ENCODE measurements around the gene TMEM198. TPM values are rescaled to one million over a fixed set of nuclear protein-coding genes. Genes with fewer than 3 reads are reported as not detected.

The TMEM198 gene
- total RNA-seq, 1 donor from 2014 or later = 2.9 TPM

GRCh38 chr2:219511547-219512325 lies 32.1 kb upstream of the TMEM198 start:
- Histone ChIP-seq H3K4me3 (no peak overlapping the region), H3K9me3 (no peaks in the 10 kb centered on the region), H3K36me3 (peaks cover 6% of the 10 kb centered on the region), H3K27ac (no peak overlapping the region), H3K27me3 (peaks cover 57% of the 10 kb centered on the region), H3K4me1 (peaks cover 3% of the 10 kb centered on the region)
- intact Hi-C loops (cut with DNase I) = no loop called here
- TF ChIP-seq, protein P1, sequence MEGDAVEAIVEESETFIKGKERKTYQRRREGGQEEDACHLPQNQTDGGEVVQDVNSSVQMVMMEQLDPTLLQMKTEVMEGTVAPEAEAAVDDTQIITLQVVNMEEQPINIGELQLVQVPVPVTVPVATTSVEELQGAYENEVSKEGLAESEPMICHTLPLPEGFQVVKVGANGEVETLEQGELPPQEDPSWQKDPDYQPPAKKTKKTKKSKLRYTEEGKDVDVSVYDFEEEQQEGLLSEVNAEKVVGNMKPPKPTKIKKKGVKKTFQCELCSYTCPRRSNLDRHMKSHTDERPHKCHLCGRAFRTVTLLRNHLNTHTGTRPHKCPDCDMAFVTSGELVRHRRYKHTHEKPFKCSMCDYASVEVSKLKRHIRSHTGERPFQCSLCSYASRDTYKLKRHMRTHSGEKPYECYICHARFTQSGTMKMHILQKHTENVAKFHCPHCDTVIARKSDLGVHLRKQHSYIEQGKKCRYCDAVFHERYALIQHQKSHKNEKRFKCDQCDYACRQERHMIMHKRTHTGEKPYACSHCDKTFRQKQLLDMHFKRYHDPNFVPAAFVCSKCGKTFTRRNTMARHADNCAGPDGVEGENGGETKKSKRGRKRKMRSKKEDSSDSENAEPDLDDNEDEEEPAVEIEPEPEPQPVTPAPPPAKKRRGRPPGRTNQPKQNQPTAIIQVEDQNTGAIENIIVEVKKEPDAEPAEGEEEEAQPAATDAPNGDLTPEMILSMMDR (IDR thresholded peaks at IDR 0.05) = no peak
- DNase-seq = no peak
- ATAC-seq = no peak

DNA sequence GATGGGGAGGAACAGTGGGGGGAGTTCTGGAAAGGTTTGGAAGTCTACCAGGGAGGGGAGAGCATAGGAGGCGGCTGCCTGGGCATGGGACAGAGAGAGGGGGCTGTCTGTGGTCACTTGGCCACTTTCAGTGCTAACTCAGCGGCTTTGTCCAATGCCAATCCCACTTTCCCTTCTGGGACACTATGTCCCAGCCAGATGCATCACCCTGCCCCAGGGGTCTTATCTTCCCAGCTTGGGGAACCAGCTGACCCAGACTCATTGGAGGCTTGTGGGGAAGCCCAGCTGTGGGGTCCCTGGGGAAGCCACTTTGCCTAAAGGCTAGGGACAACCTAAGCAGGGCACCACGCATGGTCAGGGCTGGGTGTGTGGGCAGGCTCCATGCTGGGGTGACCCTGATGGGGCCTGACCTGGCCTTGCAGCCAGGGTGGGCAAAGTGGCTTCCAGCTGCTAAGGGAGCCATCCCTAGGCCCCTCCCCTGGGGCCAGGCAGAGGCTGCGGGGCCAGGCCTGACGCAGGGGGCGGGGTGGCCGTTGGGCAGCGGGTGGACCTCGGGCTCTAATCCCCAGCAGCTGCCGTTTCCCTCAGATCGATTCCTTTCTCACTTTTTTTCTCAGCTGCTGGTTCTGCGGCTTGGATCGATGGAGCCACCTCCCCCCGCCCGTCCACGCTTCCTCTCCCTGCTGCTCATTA lies 31.2 kb upstream of the TMEM198 start:
- ATAC-seq (no peak), DNase-seq (no peak)
- peaks cover 3% of the 10 kb centered on the region for H3K4me1 ChIP-seq
- H3K27me3 ChIP-seq = peaks cover 63% of the 10 kb centered on the region
- no peaks in the 10 kb centered on the region for H3K36me3 ChIP-seq
- H3K27ac ChIP-seq = no peak overlapping the region
- TF ChIP-seq, protein P1 (IDR thresholded peaks at IDR 0.05) = no peak
- no peaks in the 10 kb centered on the region for H3K9me3 ChIP-seq
- H3K4me3 ChIP-seq = no peak overlapping the region
- intact Hi-C loops (cut with DNase I) = no loop called here

- no peak for DNase-seq
- no peak overlapping the region for H3K4me3 ChIP-seq
- no peaks in the 10 kb centered on the region for H3K36me3 ChIP-seq
- H3K9me3 ChIP-seq = no peaks in the 10 kb centered on the region
- ATAC-seq = no peak
- H3K4me1 ChIP-seq = peaks cover 3% of the 10 kb centered on the region
- H3K27ac ChIP-seq = no peak overlapping the region
- intact Hi-C loops (cut with DNase I) = no loop called here
- H3K27me3 ChIP-seq = peaks cover 72% of the 10 kb centered on the region
- TF ChIP-seq, protein P1 (IDR thresholded peaks at IDR 0.05) = no peak
These were observed 30.0 kb upstream of the TMEM198 start for GRCh38 chr2:219513787-219514186.

DNA sequence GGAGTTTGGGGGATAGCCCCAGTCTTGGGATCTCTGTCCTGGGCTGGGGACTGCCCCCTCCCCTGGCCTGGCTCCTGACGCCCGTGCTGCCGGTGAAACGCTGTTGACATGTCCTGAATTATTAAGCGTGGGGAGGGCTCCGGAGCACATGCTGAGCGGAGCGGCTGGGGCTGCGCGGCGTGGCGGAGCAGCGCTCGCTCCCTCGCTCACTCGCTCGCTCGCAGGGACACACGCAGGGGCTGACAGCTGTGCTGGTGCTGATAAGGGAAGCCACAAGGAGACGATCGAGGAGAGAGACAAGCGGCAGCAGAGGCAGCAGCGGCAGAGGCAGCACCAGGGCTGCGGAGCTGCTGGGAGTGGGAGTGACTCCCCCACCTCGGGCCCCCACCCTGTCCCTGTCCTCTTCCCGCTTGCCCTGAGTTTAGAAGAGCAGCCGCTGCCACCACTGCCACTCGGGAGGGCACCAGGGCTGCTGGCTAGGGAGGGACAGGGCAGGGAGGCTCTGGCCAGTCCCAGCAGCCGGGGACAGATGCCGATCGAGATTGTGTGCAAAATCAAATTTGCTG lies 29.5 kb upstream of the TMEM198 start, which contains the start of gene ASIC4:
Gene ASIC4, plus strand, starts transcription at position 287 of the 566 bp plus-strand sequence. Its CDS starts 243 bp downstream, at position 530.
- ATAC-seq (no peak), DNase-seq (no peak)
- Histone ChIP-seq H3K36me3 (no peaks in the 10 kb centered on the region), H3K27ac (no peak within 1 kb of the TSS), H3K4me3 (no peak within 1 kb of the TSS), H3K9me3 (no peaks in the 10 kb centered on the region), H3K27me3 (peaks cover 76% of the 10 kb centered on the region), H3K4me1 (peaks cover 3% of the 10 kb centered on the region)
- intact Hi-C loops (cut with DNase I) = no loop called here
- TF ChIP-seq, protein P1 (IDR thresholded peaks at IDR 0.05) = no peak

DNA sequence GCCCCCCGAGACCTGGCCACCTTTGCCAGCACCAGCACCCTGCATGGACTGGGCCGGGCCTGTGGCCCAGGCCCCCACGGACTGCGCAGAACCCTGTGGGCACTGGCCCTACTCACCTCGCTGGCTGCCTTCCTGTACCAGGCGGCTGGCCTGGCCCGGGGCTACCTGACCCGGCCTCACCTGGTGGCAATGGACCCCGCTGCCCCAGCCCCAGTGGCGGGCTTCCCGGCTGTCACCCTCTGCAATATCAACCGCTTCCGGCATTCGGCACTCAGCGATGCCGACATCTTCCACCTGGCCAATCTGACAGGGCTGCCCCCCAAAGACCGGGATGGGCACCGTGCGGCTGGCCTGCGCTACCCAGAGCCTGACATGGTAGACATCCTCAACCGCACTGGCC lies 29.0 kb upstream of the TMEM198 start:
- peaks cover 82% of the 10 kb centered on the region for H3K27me3 ChIP-seq
- H3K4me3 ChIP-seq = no peak overlapping the region
- intact Hi-C loops (cut with DNase I) = no loop called here
- ATAC-seq = no peak
- H3K9me3 ChIP-seq = no peaks in the 10 kb centered on the region
- H3K36me3 ChIP-seq = no peaks in the 10 kb centered on the region
- peaks cover 2% of the 10 kb centered on the region for H3K4me1 ChIP-seq
- TF ChIP-seq, protein P1 (IDR thresholded peaks at IDR 0.05) = no peak
- no peak for DNase-seq
- no peak overlapping the region for H3K27ac ChIP-seq
